ENCODE data around the gene KDM3B. TPM values are rescaled to one million over a fixed set of nuclear protein-coding genes. Genes with fewer than 3 reads are reported as not detected.

KDM3B gene
- total and polyA plus RNA-seq, 9 of the 15 experiments (the other 6 are each of a cell fraction or from before 2014, with no cell fraction given) = 13.8 to 62.8 (median 41.9) TPM

- peak; percentile 79 for ATAC-seq
- Histone ChIP-seq H3K9me1 (ENCODE audit: control insufficient read depth, insufficient read depth, low read length) (no peaks in the 10 kb centered on the region), H2AFZ (ENCODE audit: low read depth, low read length) (no peak overlapping the region), H3K27me3 (ENCODE audit: control insufficient read depth in 2 of 2, insufficient read depth in 2 of 2, low read length in 2 of 2) (no peaks in the 10 kb centered on the region), H3K4me2 (ENCODE audit: insufficient read depth, low read length) (peak overlapping the region; percentile 84), H3K27ac (ENCODE audit: extremely low read depth, low read depth, low read length) (no peak overlapping the region), H3K9ac (ENCODE audit: insufficient read depth in 1 of 2, low read depth in 2 of 2, low read length in 2 of 2) (0 out of 4 replicates have a peak overlapping the region, but pooled peaks of 1 of the 2 experiments have one; percentile 97), H3K4me3 (peak overlapping the region; percentile 96), H4K20me1 (replicated peaks; ENCODE audit: control insufficient read depth, insufficient read depth, low read length) (peaks cover 20% of the 10 kb centered on the region), H3K9me3 (replicated peaks; ENCODE audit: control insufficient read depth, insufficient read depth, low read depth, low read length) (peaks cover 5% of the 10 kb centered on the region), H3K36me3 (ENCODE audit: control insufficient read depth, insufficient read depth, low read length) (peaks cover 7% of the 10 kb centered on the region; the same call in 1 of the 3 replicates), H3K79me2 (ENCODE audit: control insufficient read depth, insufficient read depth, low read length) (peaks cover 71% of the 10 kb centered on the region), H3K4me1 (replicated peaks in 1 of 2; ENCODE audit: control insufficient read depth in 2 of 2, insufficient read depth in 2 of 2, low read length in 2 of 2) (peaks cover 10 to 19% of the 10 kb centered on the region in 2 experiments; a peak in 4 of 5 replicates)
- CTCF ChIA-PET (ENCODE audit: low intra/inter-chr PET ratio) = no interaction called here
- peak; percentile 64 to 92 (median 76) for DNase-seq (ENCODE audit: extremely low read depth in 1 of 4, low spot score in 3 of 4)
- POLR2A ChIA-PET = interaction anchor here (0.6 to 10.3 kb wide), 15 partner anchors 8 to 177 kb away, joined by 3 to 416 read pairs (median 3); partner anchors contain the start of genes BRD8, CDC25C, EGR1 and FAM53C
- BruUV-seq (replicated peaks) = no TSS peak
- intact Hi-C loops (cut with micrococcal nuclease) (loop anchor here (2.0 to 5.0 kb wide), 2 partner anchors 56 to 173 kb away; no protein-coding TSS in a partner anchor), in situ Hi-C loops (cut with MboI) (no loop called here)
- FAIRE-seq = peak; percentile 98
- 1% methylated on average over 6 of the region's 6 CpGs for WGBS (ENCODE audit: insufficient coverage, low coverage, missing lambda C conversion rate)
- TF ChIP-seq BCOR (IDR thresholded peaks at IDR 0.05) (no peak), ZNF133 (CRISPR knock-in tag; IDR thresholded peaks at IDR 0.05) (no peak), JUNB (CRISPR knock-in tag; conservative IDR thresholded peaks at IDR 0.05) (no peak), ZNF197 (CRISPR knock-in tag; IDR thresholded peaks at IDR 0.05; ENCODE audit: low read depth) (no peak), NELFE (IDR thresholded peaks at IDR 0.05; ENCODE audit: insufficient read depth, insufficient read length) (no peak), SP2 (IDR thresholded peaks at IDR 0.05; ENCODE audit: extremely low read depth, low read depth, low read length, poor library complexity, severe bottlenecking) (peak; percentile 44), ZNF511 (CRISPR knock-in tag; IDR thresholded peaks at IDR 0.05) (no peak), RBM22 (IDR thresholded peaks at IDR 0.05; ENCODE audit: low read depth, low read length, poor library complexity, severe bottlenecking) (no peak), DNMT1 (IDR thresholded peaks at IDR 0.05) (no peak), ETV5 (CRISPR knock-in tag; IDR thresholded peaks at IDR 0.05; ENCODE audit: low read depth) (no peak), RBM25 (IDR thresholded peaks at IDR 0.05; ENCODE audit: low read depth, low read length, severe bottlenecking) (peak; percentile 84), ZBTB49 (CRISPR knock-in tag; IDR thresholded peaks at IDR 0.05; ENCODE audit: borderline replicate concordance) (no peak), FOSL1 (tag; conservative IDR thresholded peaks at IDR 0.05) (0 out of 2 replicates have a peak, but pooled peaks have one; percentile 23)
- TF ChIP-seq, protein P1, sequence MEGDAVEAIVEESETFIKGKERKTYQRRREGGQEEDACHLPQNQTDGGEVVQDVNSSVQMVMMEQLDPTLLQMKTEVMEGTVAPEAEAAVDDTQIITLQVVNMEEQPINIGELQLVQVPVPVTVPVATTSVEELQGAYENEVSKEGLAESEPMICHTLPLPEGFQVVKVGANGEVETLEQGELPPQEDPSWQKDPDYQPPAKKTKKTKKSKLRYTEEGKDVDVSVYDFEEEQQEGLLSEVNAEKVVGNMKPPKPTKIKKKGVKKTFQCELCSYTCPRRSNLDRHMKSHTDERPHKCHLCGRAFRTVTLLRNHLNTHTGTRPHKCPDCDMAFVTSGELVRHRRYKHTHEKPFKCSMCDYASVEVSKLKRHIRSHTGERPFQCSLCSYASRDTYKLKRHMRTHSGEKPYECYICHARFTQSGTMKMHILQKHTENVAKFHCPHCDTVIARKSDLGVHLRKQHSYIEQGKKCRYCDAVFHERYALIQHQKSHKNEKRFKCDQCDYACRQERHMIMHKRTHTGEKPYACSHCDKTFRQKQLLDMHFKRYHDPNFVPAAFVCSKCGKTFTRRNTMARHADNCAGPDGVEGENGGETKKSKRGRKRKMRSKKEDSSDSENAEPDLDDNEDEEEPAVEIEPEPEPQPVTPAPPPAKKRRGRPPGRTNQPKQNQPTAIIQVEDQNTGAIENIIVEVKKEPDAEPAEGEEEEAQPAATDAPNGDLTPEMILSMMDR (IDR thresholded peaks at IDR 0.05 in 2 of 3, conservative IDR thresholded peaks at IDR 0.05 in 1 of 3; ENCODE audit: insufficient read depth in 2 of 3, low read depth in 1 of 3, low read length in 3 of 3) = peak in 2 of 3 experiments; percentile 25 to 40; a peak in 2 of 6 replicates
These were observed 2.5 kb downstream of the KDM3B start for GRCh38 chr5:138354926-138355378.
